Uterus (tissue), 4 donors: ENCODE results near the gene VKORC1L1. TPM values are rescaled to one million over a fixed set of nuclear protein-coding genes. Genes with fewer than 3 reads are reported as not detected.

ENCODE experiments used
- DNase-seq, 2 donors: peaks; one replicate each; pipeline ENCODE4 v3.0.0-alpha.2; 2019 to 2020
- H3K27ac ChIP-seq, 2 donors: fragments of 200-600 bp; sonication (generic); 1 replicate in 1 of 2; 2 replicates in 1 of 2; pipeline ENCODE4 v1.5.1; 2016 to 2018
- H3K27me3 ChIP-seq, 2 donors: fragments of 200-600 bp; sonication (generic); one replicate each; pipeline ENCODE4 v1.5.1; 2018 to 2019; ENCODE audit warnings: control low read depth in 1 of 2
- H3K36me3 ChIP-seq, 2 donors: fragments of 200-600 bp; sonication (generic); one replicate each; pipeline ENCODE4 v1.5.1; 2019; ENCODE audit warnings: control low read depth in 1 of 2
- H3K4me1 ChIP-seq, 2 donors: fragments of 200-600 bp; sonication (generic); one replicate each; pipeline ENCODE4 v1.5.1; 2018 to 2019; ENCODE audit warnings: control low read depth in 1 of 2
- H3K4me3 ChIP-seq, 2 donors: fragments of 200-600 bp; sonication (generic); 1 replicate in 1 of 2; 2 replicates in 1 of 2; pipeline ENCODE4 v1.5.1; 2018 to 2019; ENCODE audit warnings: mild to moderate bottlenecking in 1 of 2
- H3K9me3 ChIP-seq, 2 donors: fragments of 200-600 bp; sonication (generic); one replicate each; pipeline ENCODE4 v1.5.1; 2019; ENCODE audit warnings: control low read depth in 1 of 2
- POLR2A ChIP-seq, 2 donors: fragments of 450-650 bp; IDR thresholded peaks; one replicate each; pipeline ENCODE4 v1.6.1; 2016; ENCODE audit warnings: antibody characterized with exemption in 2 of 2, mild to moderate bottlenecking in 1 of 2, moderate library complexity in 1 of 2
- intact Hi-C: fragments of 100-400 bp; cut with DNase I; formaldehyde crosslinking; loops from one replicate; pipeline ENCODE4 v1.15.1; 2023; ENCODE audit warnings: low total_unique reads
- total RNA-seq, 4 donors: library from RNA; depleted of rRNA in 3 of 4; stranded (reverse); fragments of >200 nt in 3 of 4; gene quantifications; one replicate each; pipeline versions ENCODE4 v1.1.0 to v1.2.4, GENCODE V29; 2014 to 2023
- TF ChIP-seq, protein P1 (sequence below), 4 experiments: fragments of 200-600 bp in 2 of 4; fragments of 450-650 bp in 2 of 4; sonication (generic) in 2 of 4; IDR thresholded peaks; one replicate each; pipeline ENCODE4 v1.5.1; 2016 to 2019; ENCODE audit warnings: antibody characterized with exemption in 4 of 4, mild to moderate bottlenecking in 2 of 4, moderate library complexity in 1 of 4
- donor health status: DM: yes; HTN: yes; CAD: no.

Gene VKORC1L1
- total RNA-seq, 4 donors from 2014 or later = 12.3 to 33.9 (median 20.6) TPM

DNA sequence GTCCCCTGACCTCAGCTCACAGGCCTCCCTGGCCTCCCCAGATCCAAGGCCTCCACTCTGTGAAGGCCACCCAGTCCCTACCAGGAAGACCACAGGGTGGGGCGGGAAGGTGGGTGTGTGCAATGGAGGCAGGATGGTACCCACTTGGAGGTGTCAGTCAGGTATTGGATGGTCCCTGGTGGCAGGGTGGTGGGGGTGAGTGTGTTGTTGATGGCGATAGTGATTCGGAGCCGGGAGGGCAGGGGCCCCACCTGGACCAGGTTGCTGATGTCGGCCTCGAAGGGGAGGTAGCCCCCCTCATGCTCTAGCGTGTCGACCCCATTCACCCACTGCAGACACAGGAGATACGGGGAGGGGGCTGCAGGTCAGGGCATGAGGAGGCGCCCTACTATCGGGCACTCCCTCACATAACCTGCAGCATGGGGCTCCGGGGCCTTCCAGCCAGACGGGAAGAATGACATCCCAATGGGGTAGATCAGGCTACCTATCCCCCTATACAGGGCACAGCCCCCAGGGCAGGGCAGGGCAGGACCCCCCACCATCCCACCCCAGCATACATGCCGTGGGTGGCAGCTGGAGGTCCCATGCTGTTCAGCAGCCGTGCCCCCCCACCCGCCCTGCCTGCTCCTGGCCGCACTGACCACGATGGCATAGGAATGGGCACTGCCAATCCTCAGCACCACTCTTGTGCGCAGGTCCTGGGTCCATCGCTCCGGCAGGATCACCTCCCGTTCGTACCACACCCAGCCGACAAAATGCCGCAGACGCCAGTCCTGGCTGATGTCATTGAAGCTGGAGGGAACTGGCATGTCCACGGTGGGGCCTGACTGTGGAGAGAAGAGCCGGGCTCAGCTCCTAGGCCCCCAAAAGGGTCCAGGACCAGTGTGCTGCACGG is 107.0 kb downstream of the VKORC1L1 start:
- TF ChIP-seq POLR2A (IDR thresholded peaks at IDR 0.05) = no peak
- TF ChIP-seq, protein P1, sequence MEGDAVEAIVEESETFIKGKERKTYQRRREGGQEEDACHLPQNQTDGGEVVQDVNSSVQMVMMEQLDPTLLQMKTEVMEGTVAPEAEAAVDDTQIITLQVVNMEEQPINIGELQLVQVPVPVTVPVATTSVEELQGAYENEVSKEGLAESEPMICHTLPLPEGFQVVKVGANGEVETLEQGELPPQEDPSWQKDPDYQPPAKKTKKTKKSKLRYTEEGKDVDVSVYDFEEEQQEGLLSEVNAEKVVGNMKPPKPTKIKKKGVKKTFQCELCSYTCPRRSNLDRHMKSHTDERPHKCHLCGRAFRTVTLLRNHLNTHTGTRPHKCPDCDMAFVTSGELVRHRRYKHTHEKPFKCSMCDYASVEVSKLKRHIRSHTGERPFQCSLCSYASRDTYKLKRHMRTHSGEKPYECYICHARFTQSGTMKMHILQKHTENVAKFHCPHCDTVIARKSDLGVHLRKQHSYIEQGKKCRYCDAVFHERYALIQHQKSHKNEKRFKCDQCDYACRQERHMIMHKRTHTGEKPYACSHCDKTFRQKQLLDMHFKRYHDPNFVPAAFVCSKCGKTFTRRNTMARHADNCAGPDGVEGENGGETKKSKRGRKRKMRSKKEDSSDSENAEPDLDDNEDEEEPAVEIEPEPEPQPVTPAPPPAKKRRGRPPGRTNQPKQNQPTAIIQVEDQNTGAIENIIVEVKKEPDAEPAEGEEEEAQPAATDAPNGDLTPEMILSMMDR (IDR thresholded peaks at IDR 0.05) = no peak
- DNase-seq = no peak
- H3K9me3 ChIP-seq = no peaks in the 10 kb centered on the region
- intact Hi-C loops = no loop called here
- peaks cover 0 to 8% of the 10 kb centered on the region in 2 donors for H3K4me1 ChIP-seq
- H3K27ac ChIP-seq = no peak overlapping the region
- H3K4me3 ChIP-seq = no peak overlapping the region
- H3K27me3 ChIP-seq = no peaks in the 10 kb centered on the region
- H3K36me3 ChIP-seq = no peaks in the 10 kb centered on the region

DNA sequence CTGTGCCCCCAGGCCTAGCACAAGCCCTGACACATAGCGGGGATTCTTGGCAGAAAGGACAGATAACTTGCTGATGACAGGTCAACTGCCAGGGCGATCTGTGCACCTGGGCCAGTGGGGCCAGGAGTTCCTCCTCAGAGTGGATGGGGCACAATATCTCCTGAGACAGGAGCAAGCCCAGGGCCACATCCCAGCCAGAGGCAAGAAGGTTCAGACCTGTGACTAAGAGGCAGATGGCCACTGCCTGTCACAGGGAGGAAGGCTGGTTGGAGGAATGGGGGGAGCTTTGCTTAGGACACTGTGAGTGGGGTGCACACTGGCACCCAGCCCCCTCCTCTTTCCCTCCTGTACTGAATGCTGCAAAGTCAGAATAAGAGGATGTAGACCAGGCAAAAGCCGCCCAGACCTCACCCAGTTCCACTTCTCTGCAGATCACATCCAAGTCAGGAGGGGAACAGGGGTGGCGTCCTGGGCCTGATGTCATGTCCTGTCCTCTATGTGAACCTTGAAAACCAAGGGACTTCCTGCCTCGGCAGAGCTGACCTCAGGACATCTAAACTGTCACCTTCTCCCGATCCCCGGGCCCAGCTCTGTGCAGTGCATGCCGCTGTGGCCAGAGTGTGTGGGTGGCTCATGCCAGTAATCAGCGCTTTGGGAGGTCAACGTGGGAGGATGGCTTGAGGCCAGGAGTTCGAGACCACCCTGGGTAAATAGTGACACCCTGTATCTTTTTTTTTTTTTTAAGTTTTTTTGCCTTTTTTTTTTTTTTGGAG is 107.8 kb downstream of the VKORC1L1 start:
- Histone ChIP-seq H3K27ac (peak overlapping the region; percentile 84 to 87), H3K36me3 (no peaks in the 10 kb centered on the region), H3K9me3 (no peaks in the 10 kb centered on the region), H3K4me3 (peak overlapping the region; percentile 67 to 91), H3K4me1 (peaks cover 0 to 8% of the 10 kb centered on the region in 2 donors), H3K27me3 (no peaks in the 10 kb centered on the region)
- TF ChIP-seq, protein P1 (IDR thresholded peaks at IDR 0.05) = no peak
- TF ChIP-seq POLR2A (IDR thresholded peaks at IDR 0.05) = no peak
- peak in 1 of 2 donors; percentile 29 for DNase-seq
- intact Hi-C loops = no loop called here

DNA sequence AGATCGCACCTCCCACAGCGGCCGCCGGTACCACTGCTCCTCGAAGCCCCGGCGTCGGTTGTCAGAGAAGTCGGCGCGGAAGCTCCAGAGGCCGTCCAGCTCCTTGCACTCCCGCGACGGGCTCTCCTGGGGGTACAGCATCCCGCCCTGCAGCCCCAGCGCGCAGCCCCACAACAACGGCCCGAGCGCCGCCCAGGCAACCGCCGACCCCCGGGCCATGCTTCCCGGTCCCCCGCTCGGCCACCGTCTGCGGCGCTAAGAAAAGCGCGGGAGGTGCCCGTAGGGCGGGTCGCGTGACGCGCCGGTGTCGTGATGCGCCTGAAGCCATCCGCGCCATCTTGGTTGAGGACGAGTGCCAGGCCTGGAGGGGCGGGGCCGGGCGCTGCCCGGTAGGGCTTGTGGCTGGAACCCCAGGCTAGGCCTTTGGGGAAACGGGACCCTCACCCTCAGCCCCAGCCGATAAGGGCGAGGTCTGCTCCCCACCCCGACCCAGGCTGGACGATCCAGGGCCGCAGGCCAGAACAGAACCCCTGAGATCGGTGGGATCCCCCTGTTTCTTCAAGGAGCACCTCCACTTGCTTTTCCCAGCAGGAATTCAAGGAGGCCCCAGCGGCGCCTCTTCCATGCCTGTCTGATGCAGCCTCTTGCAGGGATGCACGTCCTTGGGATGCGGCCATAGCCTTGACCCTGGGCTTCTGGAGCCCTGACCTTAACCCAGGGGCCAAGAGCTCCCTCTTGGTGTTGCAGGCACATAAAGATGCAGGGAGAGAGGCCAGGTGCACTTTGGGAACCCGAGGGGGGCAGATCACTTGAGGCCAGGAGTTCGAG is 109.3 kb downstream of the VKORC1L1 start, which contains the start of gene GUSB:
GUSB (minus strand) TSS at position 249 of the 828 bp plus-strand sequence; CDS start at position 219, 30 bp downstream.
- peak within 1 kb of the TSS; percentile 84 to 87 for H3K27ac ChIP-seq
- peak; percentile 90 to 93 for DNase-seq
- TF ChIP-seq, protein P1 (IDR thresholded peaks at IDR 0.05) = no peak
- TF ChIP-seq POLR2A (IDR thresholded peaks at IDR 0.05) = peak; percentile 60 to 75
- H3K27me3 ChIP-seq = no peaks in the 10 kb centered on the region
- intact Hi-C loops = no loop called here
- no peaks in the 10 kb centered on the region for H3K36me3 ChIP-seq
- peaks cover 0 to 8% of the 10 kb centered on the region in 2 donors for H3K4me1 ChIP-seq
- no peaks in the 10 kb centered on the region for H3K9me3 ChIP-seq
- H3K4me3 ChIP-seq = peak within 1 kb of the TSS; percentile 67 to 91

DNA sequence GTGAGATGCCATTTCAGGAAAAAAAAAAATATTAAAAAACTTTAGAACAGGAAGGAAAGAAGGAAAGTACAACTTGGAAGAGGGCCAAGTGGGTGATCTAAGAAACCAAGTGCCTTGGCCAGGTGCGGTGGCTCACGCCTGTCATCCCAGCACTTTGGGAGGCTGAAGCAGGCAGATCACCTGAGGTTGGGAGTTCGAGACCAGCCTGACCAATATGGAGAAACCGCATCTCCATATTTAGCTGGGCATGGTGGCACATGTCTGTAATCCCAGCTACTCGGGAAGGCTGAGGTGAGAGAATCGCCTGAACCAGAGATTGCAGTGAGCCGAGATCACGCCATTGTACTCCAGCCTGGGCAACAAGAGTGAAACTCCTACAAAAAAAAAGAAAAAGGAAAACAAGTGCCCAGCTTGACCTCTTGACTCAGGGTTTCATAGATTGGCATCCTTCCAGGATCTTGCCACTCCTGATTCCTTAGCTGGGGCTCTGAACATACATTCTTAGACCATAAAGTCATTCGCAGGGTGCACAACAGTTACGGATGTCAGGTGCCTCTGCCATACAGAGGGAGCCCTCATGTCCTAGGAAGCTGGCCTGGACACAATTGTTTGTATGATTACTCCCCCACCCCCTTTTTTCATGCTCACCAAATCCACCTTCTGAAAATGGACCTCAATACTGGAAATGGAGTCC is 111.2 kb downstream of the VKORC1L1 start:
- no peaks in the 10 kb centered on the region for H3K36me3 ChIP-seq
- H3K9me3 ChIP-seq = no peaks in the 10 kb centered on the region
- DNase-seq = no peak
- no peak overlapping the region for H3K27ac ChIP-seq
- peaks cover 0 to 8% of the 10 kb centered on the region in 2 donors for H3K4me1 ChIP-seq
- no peaks in the 10 kb centered on the region for H3K27me3 ChIP-seq
- intact Hi-C loops = no loop called here
- no peak overlapping the region for H3K4me3 ChIP-seq
- TF ChIP-seq, protein P1 (IDR thresholded peaks at IDR 0.05) = no peak
- TF ChIP-seq POLR2A (IDR thresholded peaks at IDR 0.05) = no peak
